Inflammatory macrophage treated with lipopolysaccharide for 4 hours (primary cell): ENCODE measurements around the gene ERC1.

Source experiments
- DNase-seq: peaks from one replicate; pipeline ENCODE4 v3.0.0-alpha.2; 2020

The ERC1 gene

GRCh38 chr12:1499351-1499750 is 508.3 kb downstream of the ERC1 start:
- DNase-seq: no peak

- DNase-seq: peak; percentile 1
Measured at GRCh38 chr12:1500095-1500801, 509.2 kb downstream of the ERC1 start.

- DNase-seq: no peak
Measured at GRCh38 chr12:1501001-1501400, 510.0 kb downstream of the ERC1 start.

- no peak for DNase-seq
Measured at GRCh38 chr12:1501695-1502378, 510.8 kb downstream of the ERC1 start.

GRCh38 chr12:1502379-1502720 is 511.3 kb downstream of the ERC1 start:
- no peak for DNase-seq

GRCh38 chr12:1502831-1503230 is 511.8 kb downstream of the ERC1 start:
- DNase-seq: no peak

GRCh38 chr12:1503281-1503711 is 512.3 kb downstream of the ERC1 start:
- DNase-seq: no peak

GRCh38 chr12:1504304-1504894 is 513.4 kb downstream of the ERC1 start:
- DNase-seq: peak; percentile 42

- DNase-seq: no peak
Measured at GRCh38 chr12:1504895-1505311, 513.9 kb downstream of the ERC1 start.

GRCh38 chr12:1505576-1505975 is 514.6 kb downstream of the ERC1 start:
- no peak for DNase-seq

GRCh38 chr12:1507308-1507707 is 516.3 kb downstream of the ERC1 start:
- no peak for DNase-seq

GRCh38 chr12:1509413-1510052 is 518.5 kb downstream of the ERC1 start:
- DNase-seq: no peak

GRCh38 chr12:1510056-1510812 is 519.2 kb downstream of the ERC1 start:
- DNase-seq: no peak

- DNase-seq: no peak
Measured at GRCh38 chr12:1515010-1515409, 524.0 kb downstream of the ERC1 start.

GRCh38 chr12:1515428-1515827 is 524.4 kb downstream of the ERC1 start:
- DNase-seq: no peak

- DNase-seq: no peak
Measured at GRCh38 chr12:1517007-1517406, 526.0 kb downstream of the ERC1 start.

GRCh38 chr12:1517734-1518525 is 526.9 kb downstream of the ERC1 start:
- DNase-seq: no peak

- no peak for DNase-seq
Measured at GRCh38 chr12:1518591-1519516, 527.8 kb downstream of the ERC1 start.

GRCh38 chr12:1519642-1520041 is 528.6 kb downstream of the ERC1 start:
- no peak for DNase-seq

- no peak for DNase-seq
Measured at GRCh38 chr12:1523046-1523445, 532.0 kb downstream of the ERC1 start.

- DNase-seq: no peak
Measured at GRCh38 chr12:1523558-1524050, 532.6 kb downstream of the ERC1 start.
